Endothelial cell of umbilical vein (primary cell): ENCODE results near the gene DNAJC21. TPM values are rescaled to one million over a fixed set of nuclear protein-coding genes. Genes with fewer than 3 reads are reported as not detected.

Experiments used
- BruUV-seq: library from RNA; stranded (reverse); fragments of 400-500 nt; replicated peaks from 2 replicates; lab custom pipeline; 2021; lab: Mats Ljungman, UMichigan
- CTCF ChIA-PET: fragments of 300-600, 350-600 bp; sonication (Branson Sonifier 250); formaldehyde crosslinking; loops from one replicate; lab custom pipeline; 2021; ENCODE audit warnings: antibody characterized with exemption, inconsistent platforms; lab: Charles Lee
- POLR2A ChIA-PET: fragments of 300-600, 350-600 bp; sonication (Branson Sonifier 250); formaldehyde crosslinking; loops from one replicate; lab custom pipeline; 2021; ENCODE audit warnings: antibody characterized with exemption, inconsistent platforms; lab: Charles Lee
- DNase-seq: peaks from one replicate; pipeline ENCODE4 v3.0.0-alpha.2; 2011; ENCODE audit warnings: low read depth, low spot score
- FAIRE-seq: peaks from 2 replicates; lab custom pipeline; 2011; peaks lifted over from hg19 to GRCh38; lab: Jason Lieb, UNC
- H2AFZ ChIP-seq: 2 replicates; pipeline ENCODE4 v1.6.0; 2012; ENCODE audit warnings: low read depth, low read length, control low read depth, inconsistent platforms
- H3K27ac ChIP-seq: 2 replicates; pipeline ENCODE4 v1.5.1; 2011; ENCODE audit warnings: low read depth, mild to moderate bottlenecking, control low read depth, low read length, moderate library complexity; ENCODE audit not compliant: insufficient read depth
- H3K27me3 ChIP-seq, 2 experiments: 2 replicates each; pipeline versions ENCODE4 v1.6.0 to v1.6.1; 2011; ENCODE audit warnings: low read length in 2 of 2, mixed read lengths in 1 of 2; ENCODE audit not compliant: control insufficient read depth in 2 of 2, insufficient read depth in 2 of 2
- H3K36me3 ChIP-seq, 2 experiments: 2 replicates in 1 of 2; 3 replicates in 1 of 2; pipeline ENCODE4 v1.5.1; 2011; ENCODE audit warnings: low read length in 2 of 2, mild to moderate bottlenecking in 1 of 2, moderate library complexity in 1 of 2; ENCODE audit not compliant: control insufficient read depth in 2 of 2, insufficient read depth in 2 of 2; ENCODE audit errors: extremely low read depth in 1 of 2
- H3K4me1 ChIP-seq: 3 replicates; pipeline ENCODE4 v1.5.1; 2011; ENCODE audit warnings: mild to moderate bottlenecking, low read length; ENCODE audit not compliant: control insufficient read depth, insufficient read depth; ENCODE audit errors: extremely low read depth
- H3K4me2 ChIP-seq: 2 replicates; pipeline ENCODE4 v1.6.1; 2011; ENCODE audit warnings: low read length, control low read depth, mixed read lengths; ENCODE audit not compliant: insufficient read depth
- H3K4me3 ChIP-seq, 3 experiments: fragments of 200-600 bp in 1 of 3; sonication (generic), shearing (Covaris generic) in 1 of 3; replicated peaks in 1 of 3; 2 replicates each; pipeline ENCODE4 v1.5.1; 2011 to 2016; ENCODE audit warnings: control low read depth in 3 of 3, low read length in 3 of 3, mild to moderate bottlenecking in 2 of 3, inconsistent platforms in 1 of 3, low read depth in 1 of 3, moderate library complexity in 1 of 3; ENCODE audit not compliant: insufficient read depth in 1 of 3
- H3K79me2 ChIP-seq: 2 replicates; pipeline ENCODE4 v1.6.0; 2012; ENCODE audit warnings: low read length, inconsistent platforms; ENCODE audit not compliant: control insufficient read depth, insufficient read depth
- H3K9ac ChIP-seq: replicated peaks from 2 replicates; pipeline ENCODE3; 2011; ENCODE audit warnings: low read length, control low read depth; ENCODE audit not compliant: insufficient read depth; ENCODE audit errors: extremely low read depth
- H3K9me1 ChIP-seq: replicated peaks from 3 replicates; pipeline ENCODE4 v1.6.0; 2011; ENCODE audit warnings: mild to moderate bottlenecking, low read length; ENCODE audit not compliant: control insufficient read depth, insufficient read depth; ENCODE audit errors: extremely low read depth
- H3K9me3 ChIP-seq: replicated peaks from 2 replicates; pipeline ENCODE4 v1.5.1; 2012; ENCODE audit warnings: low read length, inconsistent platforms; ENCODE audit not compliant: control insufficient read depth, insufficient read depth
- H4K20me1 ChIP-seq: replicated peaks from 2 replicates; pipeline ENCODE3; 2011; ENCODE audit warnings: mild to moderate bottlenecking, low read length; ENCODE audit not compliant: control insufficient read depth, insufficient read depth; ENCODE audit errors: extremely low read depth
- CTCF ChIP-seq, 2 donors: IDR thresholded peaks; 1 replicate in 1 of 2; 2 replicates in 1 of 2; pipeline ENCODE4 v1.5.1; 2011; ENCODE audit warnings: low read length in 2 of 2, mild to moderate bottlenecking in 2 of 2, moderate library complexity in 2 of 2, control low read depth in 1 of 2, inconsistent platforms in 1 of 2, low read depth in 1 of 2; ENCODE audit not compliant: insufficient read depth in 1 of 2; ENCODE audit errors: extremely low read depth in 1 of 2
- EZH2 ChIP-seq: IDR thresholded peaks from 2 replicates; pipeline ENCODE4 v1.6.1; 2012; ENCODE audit warnings: borderline replicate concordance, low read depth, mild to moderate bottlenecking, moderate library complexity, low read length, inconsistent platforms; ENCODE audit not compliant: severe bottlenecking
- FOS ChIP-seq: IDR thresholded peaks from 2 replicates; pipeline ENCODE4 v1.6.1; 2011; ENCODE audit warnings: mild to moderate bottlenecking, low read length, moderate library complexity, borderline replicate concordance; ENCODE audit not compliant: insufficient read depth
- GATA2 ChIP-seq: IDR thresholded peaks from 2 replicates; pipeline ENCODE4 v1.7.0; 2011; ENCODE audit warnings: low read depth, mild to moderate bottlenecking, moderate library complexity, mixed read lengths, low read length; ENCODE audit not compliant: insufficient read length, insufficient read depth
- JUN ChIP-seq: IDR thresholded peaks from 2 replicates; pipeline ENCODE4 v1.6.1; 2011; ENCODE audit warnings: borderline replicate concordance, low read depth; ENCODE audit not compliant: insufficient read length, insufficient read depth
- MAX ChIP-seq: IDR thresholded peaks from 2 replicates; pipeline ENCODE4 v1.6.1; 2011; ENCODE audit not compliant: insufficient read depth, insufficient read length
- MYC ChIP-seq: IDR thresholded peaks from one replicate; pipeline ENCODE4 v1.6.1; 2011; ENCODE audit warnings: mild to moderate bottlenecking, low read depth, low read length
- POLR2A ChIP-seq: IDR thresholded peaks from 2 replicates; pipeline ENCODE4 v1.6.1; 2012; ENCODE audit warnings: low read depth, mild to moderate bottlenecking, control low read depth, low read length
- POLR2AphosphoS5 ChIP-seq: IDR thresholded peaks from 2 replicates; pipeline ENCODE4 v1.6.1; 2012; ENCODE audit warnings: low read depth, mild to moderate bottlenecking, control low read depth, low read length, moderate library complexity; ENCODE audit not compliant: insufficient read depth
- dilution Hi-C: fragments of 300-500 bp; cut with MboI; formaldehyde crosslinking; loops from one replicate; pipeline ENCODE4 v1.15.0; 2019; ENCODE audit warnings: low sequenced_read_pairs; ENCODE audit not compliant: extremely low pct_ligation_motif_present
- intact Hi-C: fragments of 100-400 bp; cut with micrococcal nuclease; formaldehyde crosslinking; loops from one replicate; pipeline ENCODE4 v1.10.0; 2022
- polyA plus RNA-seq, 4 experiments: library from polyadenylated mRNA; depleted of rRNA in 3 of 4; stranded (reverse) in 3 of 4; unstranded in 1 of 4; fragments of >200 nt; gene quantifications; 2 replicates each; pipeline versions ENCODE4 v1.2.1 to v1.2.3, GENCODE V29; 2011 to 2012; ENCODE audit warnings: missing spikeins in 1 of 4
- total RNA-seq: library from RNA; stranded (reverse); gene quantifications from 2 replicates; pipeline ENCODE4 v1.2.3, GENCODE V29; 2021

The DNAJC21 gene
- total and polyA plus RNA-seq, 2 donors (not counting 3 experiments of a cell fraction or from before 2014, with no cell fraction given) = 5.3 to 39.4 TPM

- H3K27ac ChIP-seq = no peak overlapping the region
- H3K9me1 ChIP-seq = no peaks in the 10 kb centered on the region
- FAIRE-seq = no peak
- dilution Hi-C loops = no loop called here
- H2AFZ ChIP-seq = no peak overlapping the region
- H3K4me3 ChIP-seq = no peak overlapping the region
- H3K79me2 ChIP-seq = no peaks in the 10 kb centered on the region
- H3K9me3 ChIP-seq = no peaks in the 10 kb centered on the region
- H3K4me2 ChIP-seq = no peak overlapping the region
- H3K9ac ChIP-seq = no peak overlapping the region
- H3K4me1 ChIP-seq = no peaks in the 10 kb centered on the region
- intact Hi-C loops = no loop called here
- no TSS peak for BruUV-seq
- ChIA-PET POLR2A (no interaction called here), CTCF (interaction anchor here (0.6 kb wide), 1 partner anchor 563 kb away, joined by 3 read pairs; no protein-coding TSS in a partner anchor)
- peaks cover 0 to 5% of the 10 kb centered on the region in 2 experiments for H3K27me3 ChIP-seq
- no peaks in the 10 kb centered on the region for H3K36me3 ChIP-seq
- TF ChIP-seq MYC (no peak), CTCF (IDR thresholded peaks at IDR 0.05; ENCODE audit: extremely low read depth in 1 of 2, insufficient read depth in 1 of 2, low read depth in 1 of 2, low read length in 2 of 2) (no peak), POLR2AphosphoS5 (no peak), GATA2 (no peak), JUN (no peak), FOS (no peak), EZH2 (no peak), POLR2A (no peak), MAX (no peak)
- H4K20me1 ChIP-seq = no peaks in the 10 kb centered on the region
- DNase-seq = no peak
Observed at GRCh38 chr5:34977934-34978613, 48.7 kb downstream of the DNAJC21 start.
